GM18505 (cell line): Measurements from ENCODE around the gene ZNF860.
"Not testable (repeated sequence)": the region's sequence is repeated elsewhere in the genome, so short reads cannot be mapped to it uniquely, and the experiment has no call there.

ENCODE experiments used
- ATAC-seq: cut with Tn5 transposase; IDR thresholded peaks from one replicate; pipeline ENCODE4 v1.9.1; 2021; ENCODE audit not compliant: unreplicated experiment
- POLR2A ChIP-seq: IDR thresholded peaks from 4 replicates; pipeline ENCODE4 v1.6.1; 2011; ENCODE audit warnings: borderline replicate concordance; ENCODE audit not compliant: insufficient read depth, insufficient read length; ENCODE audit errors: extremely low read depth

The ZNF860 gene

GRCh38 chr3:31993843-31994242 lies 12.3 kb downstream of the ZNF860 start:
- no peak for TF ChIP-seq POLR2A
- ATAC-seq = no peak

GRCh38 chr3:31995026-31995425 lies 13.5 kb downstream of the ZNF860 start:
- ATAC-seq = not testable (repeated sequence)

- TF ChIP-seq POLR2A = no peak
- no peak for ATAC-seq
Observed at GRCh38 chr3:31996195-31996594, 14.6 kb downstream of the ZNF860 start.

GRCh38 chr3:31997500-31997899 lies 15.9 kb downstream of the ZNF860 start:
- TF ChIP-seq POLR2A = no peak
- no peak for ATAC-seq

GRCh38 chr3:31999907-32000439 lies 18.4 kb downstream of the ZNF860 start:
- ATAC-seq = peak; percentile 63

GRCh38 chr3:32000877-32001276 lies 19.3 kb downstream of the ZNF860 start:
- TF ChIP-seq POLR2A = no peak

More at GRCh38 chr3:31999907-32000439, 18.4 kb downstream of the ZNF860 start:
- no peak for TF ChIP-seq POLR2A

GRCh38 chr3:32002561-32003368 lies 21.2 kb downstream of the ZNF860 start:
- no peak for TF ChIP-seq POLR2A
- ATAC-seq = no peak

More at GRCh38 chr3:32000877-32001276, 19.3 kb downstream of the ZNF860 start:
- no peak for ATAC-seq

- no peak for ATAC-seq
Observed at GRCh38 chr3:32003380-32003779, 21.8 kb downstream of the ZNF860 start.

GRCh38 chr3:32004113-32004765 lies 22.7 kb downstream of the ZNF860 start:
- TF ChIP-seq POLR2A = no peak
- no peak for ATAC-seq

More at GRCh38 chr3:32003380-32003779, 21.8 kb downstream of the ZNF860 start:
- TF ChIP-seq POLR2A = no peak

GRCh38 chr3:32009101-32009500 lies 27.6 kb downstream of the ZNF860 start:
- no peak for ATAC-seq
- no peak for TF ChIP-seq POLR2A

GRCh38 chr3:32009957-32010356 lies 28.4 kb downstream of the ZNF860 start:
- ATAC-seq = no peak
- TF ChIP-seq POLR2A = no peak

- ATAC-seq = not testable (repeated sequence)
Observed at GRCh38 chr3:32010699-32011098, 29.1 kb downstream of the ZNF860 start.

- ATAC-seq = not testable (repeated sequence)
Observed at GRCh38 chr3:32015638-32016037, 34.1 kb downstream of the ZNF860 start.

GRCh38 chr3:32017286-32017685 lies 35.7 kb downstream of the ZNF860 start:
- ATAC-seq = no peak
- TF ChIP-seq POLR2A = no peak

GRCh38 chr3:32018757-32019564 lies 37.4 kb downstream of the ZNF860 start:
- no peak for ATAC-seq
- TF ChIP-seq POLR2A = no peak
